T-helper 1 cell treated with Interleukin-12 subunit alpha and Interleukin-12 subunit beta and Interleukin-4 antibody, amounts not matched to agents 30 μg/mL and 1 μg/mL, for 36 hours (primary cell): Measurements from ENCODE around the gene EYS.
A peak's percentile ranks its signal among the peaks of the same experiment; 100 is the strongest.

Source experiments
- H3K27ac Mint-ChIP-seq: one replicate; pipeline ENCODE4 v1.8.0; 2021; ENCODE audit warnings: mild to moderate bottlenecking, mixed read lengths
- H3K27me3 Mint-ChIP-seq: one replicate; pipeline ENCODE4 v1.8.0; 2021; ENCODE audit warnings: low read depth, mixed read lengths
- H3K36me3 Mint-ChIP-seq: one replicate; pipeline ENCODE4 v1.8.0; 2021; ENCODE audit warnings: low read depth, mixed read lengths
- H3K4me1 Mint-ChIP-seq: one replicate; pipeline ENCODE4 v1.8.0; 2021; ENCODE audit warnings: low read depth, mixed read lengths
- H3K4me3 Mint-ChIP-seq: one replicate; pipeline ENCODE4 v1.8.0; 2021; ENCODE audit warnings: mild to moderate bottlenecking, moderate library complexity, mixed read lengths
- H3K9me3 Mint-ChIP-seq: one replicate; pipeline ENCODE4 v1.8.0; 2021; ENCODE audit warnings: mixed read lengths

EYS gene

GRCh38 chr6:63705707-63706106 is 2001.3 kb downstream of the EYS start:
- no peaks in the 10 kb centered on the region for H3K27me3 Mint-ChIP-seq
- H3K4me3 Mint-ChIP-seq, result no peak overlapping the region
- H3K36me3 Mint-ChIP-seq, result peaks cover 38% of the 10 kb centered on the region
- peak overlapping the region; percentile 16 for H3K27ac Mint-ChIP-seq
- H3K9me3 Mint-ChIP-seq, result no peaks in the 10 kb centered on the region
- peaks cover 18% of the 10 kb centered on the region for H3K4me1 Mint-ChIP-seq

DNA sequence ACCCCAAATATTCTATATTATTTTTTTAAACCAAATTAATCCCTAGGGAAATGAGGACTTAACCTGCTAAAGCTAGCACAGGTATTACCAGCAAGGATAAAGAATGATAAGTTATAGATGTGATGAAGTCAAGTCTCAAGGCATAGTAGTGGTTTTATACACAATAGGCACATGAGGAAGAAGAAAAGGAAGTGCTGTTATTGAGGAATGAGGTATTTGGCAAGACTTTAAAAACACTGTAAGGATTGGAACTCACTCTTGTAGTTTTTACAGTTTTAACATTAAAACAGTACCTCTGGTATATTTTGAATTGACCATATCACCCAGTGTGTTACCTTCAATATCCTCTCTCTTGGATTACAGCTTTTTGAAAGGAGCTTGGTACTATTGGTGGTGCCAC is 2016.8 kb downstream of the EYS start:
- no peaks in the 10 kb centered on the region for H3K9me3 Mint-ChIP-seq
- no peak overlapping the region for H3K27ac Mint-ChIP-seq
- H3K36me3 Mint-ChIP-seq, result peaks cover 11% of the 10 kb centered on the region
- H3K4me3 Mint-ChIP-seq, result no peak overlapping the region
- no peaks in the 10 kb centered on the region for H3K27me3 Mint-ChIP-seq
- H3K4me1 Mint-ChIP-seq, result peaks cover 15% of the 10 kb centered on the region

- H3K36me3 Mint-ChIP-seq, result peaks cover 13% of the 10 kb centered on the region
- H3K4me3 Mint-ChIP-seq, result no peak overlapping the region
- no peaks in the 10 kb centered on the region for H3K27me3 Mint-ChIP-seq
- no peak overlapping the region for H3K27ac Mint-ChIP-seq
- H3K4me1 Mint-ChIP-seq, result peaks cover 13% of the 10 kb centered on the region
- H3K9me3 Mint-ChIP-seq, result no peaks in the 10 kb centered on the region
Observed at GRCh38 chr6:63689421-63689820, 2017.6 kb downstream of the EYS start.

DNA sequence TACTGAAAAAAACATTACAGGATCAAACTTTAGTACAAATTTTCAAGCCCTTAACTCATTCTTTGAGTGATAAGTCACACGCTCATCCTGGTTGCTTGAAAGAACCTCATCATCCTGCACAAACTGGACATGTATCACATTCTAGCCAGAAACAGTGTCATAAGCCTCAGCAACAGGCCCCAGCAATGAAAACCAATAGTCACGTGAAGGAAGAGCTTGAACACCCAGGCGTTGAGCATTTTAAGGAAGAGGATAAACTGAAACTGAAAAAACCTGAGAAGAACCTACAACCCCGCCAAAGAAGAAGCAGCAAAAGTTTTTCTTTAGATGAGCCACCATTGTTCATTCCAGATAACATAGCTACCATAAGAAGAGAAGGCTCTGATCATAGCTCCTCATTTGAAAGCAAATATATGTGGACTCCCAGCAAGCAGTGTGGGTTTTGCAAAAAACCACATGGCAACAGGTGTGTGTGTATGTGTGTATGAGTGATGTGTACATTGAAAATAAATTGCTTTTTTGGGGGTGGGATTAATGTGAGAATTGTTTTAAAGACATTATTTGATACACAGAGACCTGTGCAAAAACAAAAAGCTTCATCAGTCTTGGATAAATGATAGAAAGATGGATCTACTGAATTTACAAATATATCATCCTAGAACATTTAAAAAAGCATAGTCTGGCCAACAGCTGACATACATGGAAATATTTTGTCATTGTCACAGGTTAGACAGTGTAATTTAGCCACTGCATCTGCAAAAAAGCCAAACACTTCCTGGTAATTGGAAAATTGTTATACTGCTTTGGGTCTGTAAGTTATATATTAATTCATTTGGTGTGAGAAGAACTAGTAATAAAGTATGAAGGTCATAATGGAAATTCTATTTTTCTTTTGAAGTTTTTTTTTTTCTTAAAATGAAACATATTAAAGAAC is 2021.3 kb downstream of the EYS start:
- Mint-ChIP-seq H3K4me1 (peaks cover 10% of the 10 kb centered on the region), H3K36me3 (peaks cover 23% of the 10 kb centered on the region), H3K4me3 (no peak overlapping the region), H3K9me3 (no peaks in the 10 kb centered on the region), H3K27me3 (no peaks in the 10 kb centered on the region), H3K27ac (peak overlapping the region; percentile 47)

- Mint-ChIP-seq H3K4me3 (no peak overlapping the region), H3K4me1 (peaks cover 8% of the 10 kb centered on the region), H3K27me3 (no peaks in the 10 kb centered on the region), H3K27ac (no peak overlapping the region), H3K9me3 (no peaks in the 10 kb centered on the region), H3K36me3 (peaks cover 33% of the 10 kb centered on the region)
Observed at GRCh38 chr6:63683071-63683603, 2023.9 kb downstream of the EYS start.

GRCh38 chr6:63677282-63677681 is 2029.7 kb downstream of the EYS start:
- Mint-ChIP-seq H3K27me3 (no peaks in the 10 kb centered on the region), H3K9me3 (no peaks in the 10 kb centered on the region), H3K36me3 (peaks cover 19% of the 10 kb centered on the region), H3K4me3 (no peak overlapping the region), H3K4me1 (peaks cover 3% of the 10 kb centered on the region), H3K27ac (no peak overlapping the region)

- Mint-ChIP-seq H3K36me3 (peaks cover 18% of the 10 kb centered on the region), H3K9me3 (no peaks in the 10 kb centered on the region), H3K4me3 (no peak overlapping the region), H3K4me1 (peaks cover 3% of the 10 kb centered on the region), H3K27me3 (no peaks in the 10 kb centered on the region), H3K27ac (no peak overlapping the region)
Observed at GRCh38 chr6:63676412-63677114, 2030.5 kb downstream of the EYS start.

DNA sequence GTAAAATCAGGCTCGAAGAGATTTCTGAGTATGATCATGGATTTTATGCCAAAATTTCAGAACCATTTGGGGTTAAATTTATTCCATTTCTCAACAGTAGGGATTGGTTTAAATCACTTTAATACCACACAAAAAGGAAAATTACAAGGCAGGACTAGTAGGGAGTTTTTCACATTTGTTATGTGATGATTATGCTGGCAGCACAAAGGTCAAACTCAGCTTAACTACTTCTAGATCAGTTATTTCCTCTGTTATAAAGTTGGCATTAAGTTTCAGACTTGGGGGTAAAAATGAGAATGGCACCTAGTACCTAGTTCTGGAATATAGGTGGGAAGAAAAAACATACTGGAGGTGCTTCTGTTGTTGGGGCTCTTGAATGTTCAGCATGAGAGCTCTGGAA is 2031.9 kb downstream of the EYS start:
- Mint-ChIP-seq H3K36me3 (peaks cover 7% of the 10 kb centered on the region), H3K4me3 (no peak overlapping the region), H3K27ac (no peak overlapping the region), H3K27me3 (no peaks in the 10 kb centered on the region), H3K9me3 (no peaks in the 10 kb centered on the region), H3K4me1 (peaks cover 2% of the 10 kb centered on the region)

DNA sequence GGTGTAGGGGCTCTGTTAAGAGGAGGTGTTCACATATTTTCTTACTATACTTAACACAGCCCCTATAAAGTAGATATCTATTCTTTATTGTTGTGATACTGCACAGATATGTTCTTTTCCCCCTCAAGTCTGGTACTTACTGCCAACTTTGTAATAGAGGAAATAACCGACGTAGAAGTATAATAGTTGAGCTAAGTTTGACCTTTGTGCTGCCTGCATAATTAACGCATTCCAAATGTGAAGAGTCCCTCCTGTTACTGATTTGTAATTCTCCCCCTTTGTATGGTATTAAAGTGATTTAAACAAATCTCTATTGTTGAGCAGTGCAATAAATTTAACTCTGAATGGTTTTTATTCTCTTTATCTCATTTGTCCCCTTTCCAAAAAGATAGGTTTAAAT is 2032.4 kb downstream of the EYS start:
- Mint-ChIP-seq H3K4me3 (no peak overlapping the region), H3K4me1 (peaks cover 2% of the 10 kb centered on the region), H3K27me3 (no peaks in the 10 kb centered on the region), H3K9me3 (no peaks in the 10 kb centered on the region), H3K36me3 (peaks cover 4% of the 10 kb centered on the region), H3K27ac (no peak overlapping the region)

DNA sequence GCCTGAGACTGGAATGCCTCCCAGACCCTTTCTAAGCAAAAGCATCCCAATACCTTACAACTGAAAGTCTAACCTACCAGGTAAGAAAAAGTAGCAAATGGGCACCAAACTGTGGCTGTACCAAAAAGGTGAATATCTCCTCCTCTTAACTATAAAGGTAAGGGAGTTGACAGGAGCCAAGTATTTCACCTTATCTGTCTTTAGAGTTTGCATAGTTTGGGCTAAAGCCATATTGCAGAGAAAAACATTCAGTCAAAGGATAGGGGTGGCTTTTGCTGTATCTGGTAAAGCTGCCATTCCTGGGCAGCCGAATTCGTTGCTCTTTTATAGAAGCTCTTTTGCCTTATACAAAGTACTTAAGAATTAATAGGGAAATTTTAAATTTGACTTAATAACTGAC is 2033.3 kb downstream of the EYS start:
- Mint-ChIP-seq H3K4me3 (no peak overlapping the region), H3K27me3 (no peaks in the 10 kb centered on the region), H3K36me3 (peaks cover 2% of the 10 kb centered on the region), H3K27ac (no peak overlapping the region), H3K9me3 (no peaks in the 10 kb centered on the region), H3K4me1 (no peaks in the 10 kb centered on the region)

GRCh38 chr6:63672582-63673129 is 2034.4 kb downstream of the EYS start:
- Mint-ChIP-seq H3K9me3 (no peaks in the 10 kb centered on the region), H3K4me1 (no peaks in the 10 kb centered on the region), H3K36me3 (peaks cover 2% of the 10 kb centered on the region), H3K4me3 (no peak overlapping the region), H3K27me3 (no peaks in the 10 kb centered on the region), H3K27ac (no peak overlapping the region)

- no peaks in the 10 kb centered on the region for H3K9me3 Mint-ChIP-seq
- H3K27ac Mint-ChIP-seq, result no peak overlapping the region
- peaks cover 1% of the 10 kb centered on the region for H3K4me1 Mint-ChIP-seq
- no peak overlapping the region for H3K4me3 Mint-ChIP-seq
- no peaks in the 10 kb centered on the region for H3K27me3 Mint-ChIP-seq
- H3K36me3 Mint-ChIP-seq, result peaks cover 2% of the 10 kb centered on the region
Observed at GRCh38 chr6:63671098-63671754, 2035.8 kb downstream of the EYS start.
